ENCODE measurements around the gene MOG. TPM values are rescaled to one million over a fixed set of nuclear protein-coding genes. Genes with fewer than 3 reads are reported as not detected.

MOG gene
- total RNA-seq, 4 donors from 2014 or later: not detected

GRCh38 chr6:29627755-29628418, 29.0 kb upstream of the MOG start:
- Histone ChIP-seq H3K27me3 (no peaks in the 10 kb centered on the region), H3K36me3 (peaks cover 14% of the 10 kb centered on the region), H3K27ac (peak overlapping the region; percentile 7), H3K4me3 (peak overlapping the region; percentile 61), H3K9me3 (no peaks in the 10 kb centered on the region), H3K4me1 (peaks cover 33% of the 10 kb centered on the region)
- TF ChIP-seq POLR2A (IDR thresholded peaks at IDR 0.05) (peak in 1 of 2 donors; percentile 31), EP300 (IDR thresholded peaks at IDR 0.05) (no peak)
- DNase-seq (ENCODE audit: low spot score in 2 of 2): peak; percentile 85 to 86
- 2% methylated on average over 20 of the region's 51 CpGs for WGBS

- H3K27me3 ChIP-seq: no peaks in the 10 kb centered on the region
- peak; percentile 81 to 87 for DNase-seq (ENCODE audit: low spot score in 2 of 2)
- H3K4me3 ChIP-seq: peak overlapping the region; percentile 61
- peaks cover 40% of the 10 kb centered on the region for H3K4me1 ChIP-seq
- 4% methylated on average over 32 of the region's 32 CpGs for WGBS
- peaks cover 6% of the 10 kb centered on the region for H3K36me3 ChIP-seq
- no peaks in the 10 kb centered on the region for H3K9me3 ChIP-seq
- peak overlapping the region; percentile 7 for H3K27ac ChIP-seq
- TF ChIP-seq EP300 (IDR thresholded peaks at IDR 0.05) (no peak), CTCF (IDR thresholded peaks at IDR 0.05) (peak in 1 of 2 donors; percentile 70), POLR2A (IDR thresholded peaks at IDR 0.05) (no peak)
Measured at GRCh38 chr6:29628419-29629281, 28.2 kb upstream of the MOG start.

- H3K4me1 ChIP-seq: peaks cover 42% of the 10 kb centered on the region
- no peaks in the 10 kb centered on the region for H3K27me3 ChIP-seq
- no peak overlapping the region for H3K27ac ChIP-seq
Measured at GRCh38 chr6:29629571-29629970, 27.3 kb upstream of the MOG start.

GRCh38 chr6:29630315-29630714, 26.6 kb upstream of the MOG start:
- H3K27me3 ChIP-seq: no peaks in the 10 kb centered on the region
- H3K9me3 ChIP-seq: no peaks in the 10 kb centered on the region
- TF ChIP-seq POLR2AphosphoS5 (IDR thresholded peaks at IDR 0.05) (no peak), POLR2A (IDR thresholded peaks at IDR 0.05) (no peak), CTCF (IDR thresholded peaks at IDR 0.05) (no peak), EP300 (IDR thresholded peaks at IDR 0.05) (no peak)
- no peaks in the 10 kb centered on the region for H3K36me3 ChIP-seq
- WGBS: 83% methylated on average over 9 of the region's 9 CpGs
- peaks cover 42% of the 10 kb centered on the region for H3K4me1 ChIP-seq
- DNase-seq (ENCODE audit: low spot score in 2 of 2): no peak
- no peak overlapping the region for H3K27ac ChIP-seq
- no peak overlapping the region for H3K4me3 ChIP-seq

More at GRCh38 chr6:29629571-29629970, 27.3 kb upstream of the MOG start:
- no peak overlapping the region for H3K4me3 ChIP-seq
- no peak for TF ChIP-seq POLR2A (IDR thresholded peaks at IDR 0.05)
- no peak for TF ChIP-seq EP300 (IDR thresholded peaks at IDR 0.05)
- TF ChIP-seq CTCF (IDR thresholded peaks at IDR 0.05): no peak
- TF ChIP-seq POLR2AphosphoS5 (IDR thresholded peaks at IDR 0.05): no peak
- no peaks in the 10 kb centered on the region for H3K9me3 ChIP-seq
- no peak for DNase-seq (ENCODE audit: low spot score in 2 of 2)
- no peaks in the 10 kb centered on the region for H3K36me3 ChIP-seq
- WGBS: 83% methylated on average over 2 of the region's 2 CpGs

- H3K36me3 ChIP-seq: no peaks in the 10 kb centered on the region
- no peak overlapping the region for H3K4me3 ChIP-seq
- TF ChIP-seq CTCF (IDR thresholded peaks at IDR 0.05) (no peak), POLR2AphosphoS5 (IDR thresholded peaks at IDR 0.05) (no peak), POLR2A (IDR thresholded peaks at IDR 0.05) (no peak), EP300 (IDR thresholded peaks at IDR 0.05) (no peak)
- H3K4me1 ChIP-seq: peaks cover 42% of the 10 kb centered on the region
- DNase-seq (ENCODE audit: low spot score in 2 of 2): no peak
- no peaks in the 10 kb centered on the region for H3K27me3 ChIP-seq
- no peaks in the 10 kb centered on the region for H3K9me3 ChIP-seq
- 78% methylated on average over 14 of the region's 14 CpGs for WGBS
- H3K27ac ChIP-seq: no peak overlapping the region
Measured at GRCh38 chr6:29631209-29631810, 25.6 kb upstream of the MOG start.
